Suppressor macrophage treated with lipopolysaccharide for 4 hours (primary cell): ENCODE results near the gene MAPKAPK2.
"Not testable (repeated sequence)": the region's sequence is repeated elsewhere in the genome, so short reads cannot be mapped to it uniquely, and the experiment has no call there.

Source experiments
- DNase-seq: peaks from one replicate; pipeline ENCODE4 v3.0.0-alpha.2; 2020

Gene MAPKAPK2

GRCh38 chr1:206751891-206752290, 67.2 kb downstream of the MAPKAPK2 start:
- DNase-seq = no peak

- DNase-seq = no peak
These were observed 67.8 kb downstream of the MAPKAPK2 start for GRCh38 chr1:206752481-206752880.

- DNase-seq = peak; percentile 90
These were observed 68.4 kb downstream of the MAPKAPK2 start for GRCh38 chr1:206753141-206753540.

DNA sequence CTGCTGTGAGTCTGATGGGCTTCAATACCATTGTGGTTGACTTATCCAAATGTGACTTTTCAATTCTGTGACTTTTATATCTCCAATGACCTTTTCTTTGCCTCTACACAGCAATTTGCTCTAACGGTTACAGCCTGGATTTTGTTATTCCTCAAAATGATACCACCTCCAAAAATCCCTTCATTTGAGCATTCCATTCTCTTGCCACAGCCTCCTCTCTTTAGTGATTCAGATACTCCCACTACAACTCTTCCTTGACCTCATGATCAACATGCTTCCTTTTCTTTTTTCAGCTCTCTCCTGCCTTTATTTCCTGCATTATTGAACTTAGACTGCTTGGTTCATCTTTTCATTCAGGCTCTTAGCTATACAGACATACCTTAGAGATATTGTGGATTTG, 69.3 kb downstream of the MAPKAPK2 start:
- peak; percentile 69 for DNase-seq

GRCh38 chr1:206757524-206758266, 73.0 kb downstream of the MAPKAPK2 start:
- no peak for DNase-seq

GRCh38 chr1:206760590-206760989, 75.9 kb downstream of the MAPKAPK2 start:
- no peak for DNase-seq

- DNase-seq = no peak
These were observed 76.6 kb downstream of the MAPKAPK2 start for GRCh38 chr1:206761159-206761768.

- not testable (repeated sequence) for DNase-seq
These were observed 78.1 kb downstream of the MAPKAPK2 start for GRCh38 chr1:206762741-206763364.

DNA sequence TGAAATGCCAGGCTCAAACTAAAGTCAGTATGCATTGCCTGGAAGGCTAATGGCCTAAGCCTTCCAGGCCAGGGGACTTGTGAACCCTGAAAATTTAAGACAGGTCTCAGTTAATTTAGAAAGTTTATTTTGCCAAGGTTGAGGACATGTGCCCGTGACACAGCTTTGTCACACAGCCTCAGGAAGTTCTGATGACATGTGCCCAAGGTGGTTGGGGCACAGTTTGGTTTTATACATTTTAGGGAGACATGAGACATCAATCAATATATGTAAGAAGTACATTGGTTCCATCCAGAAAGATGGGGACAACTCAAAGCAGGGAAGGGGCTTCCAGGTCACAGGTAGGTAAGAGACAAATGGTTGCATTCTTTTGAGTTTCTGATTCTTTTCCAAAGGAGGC, 81.1 kb downstream of the MAPKAPK2 start:
- not testable (repeated sequence) for DNase-seq

DNA sequence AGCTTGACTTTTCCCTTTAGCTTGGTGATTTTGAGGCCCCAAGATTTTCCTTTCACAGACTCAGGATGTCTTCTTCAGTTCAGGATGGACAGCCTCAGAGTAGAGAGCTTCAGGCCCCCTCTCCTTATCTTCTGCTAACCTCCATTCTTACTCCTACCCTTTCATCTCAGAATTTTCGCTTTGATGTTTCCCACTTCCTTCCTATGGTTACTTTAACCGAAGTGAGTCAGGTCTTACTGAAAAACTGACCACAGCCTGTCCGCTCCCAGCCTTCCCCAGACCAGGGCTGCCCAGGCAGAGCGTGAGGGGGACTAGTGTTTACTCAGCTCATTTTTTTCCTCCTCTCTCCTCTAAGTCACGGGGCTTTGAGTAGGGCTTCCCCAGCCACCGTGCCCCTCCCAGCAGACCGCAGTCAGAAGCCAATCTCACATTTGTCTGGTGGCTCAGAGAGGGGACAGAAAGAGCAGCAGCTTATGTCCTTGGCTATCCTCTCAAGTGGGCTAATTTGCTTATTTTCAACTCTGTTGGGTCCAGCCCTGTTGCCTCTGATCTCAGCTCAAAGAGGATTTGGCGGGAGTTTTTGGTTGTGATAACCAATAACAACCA, 81.6 kb downstream of the MAPKAPK2 start:
- DNase-seq = peak; percentile 96

DNA sequence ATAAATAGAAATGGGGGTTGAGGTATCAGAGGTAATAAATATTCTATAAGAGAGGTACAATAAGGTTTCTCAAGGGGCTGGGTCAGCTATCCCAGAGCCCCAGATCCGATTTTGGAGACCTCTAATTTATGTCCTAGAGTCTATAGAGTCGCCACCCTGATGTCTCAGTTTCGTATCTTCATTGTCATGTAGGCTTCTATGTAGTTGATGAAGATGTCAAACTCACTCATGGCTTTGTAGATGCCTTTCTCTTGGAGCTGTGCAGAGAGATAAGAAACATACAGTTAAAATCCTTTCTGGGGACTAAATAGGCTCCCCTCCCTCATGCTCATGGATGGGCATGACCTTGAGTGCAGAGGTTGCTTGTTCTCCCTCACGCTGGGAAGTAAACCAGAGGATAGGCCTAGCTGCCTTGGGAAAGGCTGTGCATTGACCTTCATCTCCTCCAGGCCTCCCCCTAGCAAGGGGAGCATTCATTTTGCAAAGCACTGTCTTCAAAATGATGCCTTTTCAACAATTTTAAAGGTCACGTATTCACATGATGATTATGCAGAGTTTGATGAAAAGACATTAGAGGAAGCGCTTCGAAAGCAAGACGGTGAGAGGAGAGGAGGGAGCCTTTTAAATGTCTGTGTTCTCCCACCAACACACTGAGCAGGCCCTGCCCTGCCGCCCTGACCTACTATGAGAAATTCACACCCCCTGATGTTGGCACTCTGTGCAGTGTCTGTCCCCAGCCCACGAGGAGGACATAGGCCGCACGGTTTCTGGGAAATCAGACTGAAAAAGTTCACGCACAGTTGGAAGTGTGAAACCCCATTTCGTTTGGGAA, 84.0 kb downstream of the MAPKAPK2 start:
- peak; percentile 71 for DNase-seq

- peak; percentile 61 for DNase-seq
These were observed 84.6 kb downstream of the MAPKAPK2 start for GRCh38 chr1:206769304-206769731.

DNA sequence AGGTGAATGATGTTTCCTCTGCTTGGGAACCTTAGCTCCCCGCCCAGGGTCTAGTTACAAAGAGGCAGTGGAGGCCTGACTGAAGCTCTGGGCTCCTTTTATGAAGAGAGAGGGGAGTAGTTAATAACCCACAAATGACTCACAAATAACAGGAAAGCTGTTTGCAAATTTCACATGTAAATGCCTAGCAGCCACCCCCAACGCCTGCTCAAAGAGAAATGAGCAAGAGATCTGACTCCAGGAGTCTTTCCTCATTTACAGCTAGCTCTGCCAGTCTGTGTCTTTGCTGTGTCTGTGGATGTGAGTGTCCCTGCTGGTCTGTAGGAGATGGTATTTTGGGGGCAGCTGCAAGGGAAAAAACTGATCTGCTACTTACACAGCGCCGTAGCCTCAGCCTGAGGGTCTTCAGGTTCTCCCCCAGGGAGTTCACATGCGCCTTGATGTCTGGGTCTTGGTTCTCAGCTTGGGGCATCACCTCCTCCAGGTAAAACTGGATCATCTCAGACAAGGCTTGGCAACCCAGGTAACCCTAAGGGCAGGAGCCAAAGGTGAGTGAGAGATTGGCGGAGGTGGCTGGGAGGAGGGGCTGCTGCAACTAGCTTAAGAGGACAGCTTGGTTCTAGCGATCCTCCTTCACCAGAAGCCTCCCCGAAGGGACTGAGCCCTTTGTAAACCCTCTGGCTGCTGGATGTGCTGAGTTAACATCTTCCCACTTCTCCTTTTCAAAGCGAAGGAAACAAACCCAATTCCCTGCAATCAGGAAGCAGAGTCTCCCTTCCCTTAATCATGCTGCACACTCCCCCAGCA, 86.0 kb downstream of the MAPKAPK2 start, which contains the start of gene IL19:
IL19 (plus strand) TSS at position 243 of the 807 bp plus-strand sequence. CDS start 65,890 bp downstream, outside the sequence.
- peak; percentile 91 for DNase-seq

DNA sequence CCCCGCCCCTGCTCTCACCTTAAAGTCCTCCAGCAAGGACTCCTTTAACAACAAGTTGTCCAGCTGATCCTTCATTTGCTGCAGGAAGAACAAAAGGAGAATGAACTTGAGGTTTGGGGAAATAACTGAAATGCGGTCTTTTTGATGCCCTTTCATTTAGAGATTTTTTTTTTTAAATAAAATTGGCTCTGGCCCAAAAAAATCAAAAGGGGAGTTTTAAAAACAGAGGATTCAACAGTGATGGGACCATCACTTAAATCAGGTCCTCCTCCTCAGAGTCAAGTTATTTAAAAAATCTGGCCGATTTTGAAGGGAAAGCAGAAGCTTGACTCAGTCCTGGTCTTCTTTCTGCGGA, 86.6 kb downstream of the MAPKAPK2 start:
- no peak for DNase-seq

- peak; percentile 69 for DNase-seq
These were observed 87.7 kb downstream of the MAPKAPK2 start, which contains the start of gene IL10 for GRCh38 chr1:206772243-206772937. Gene IL10, minus strand, starts transcription at chr1:206772494. Its CDS starts 59 bp downstream, at chr1:206772435.

DNA sequence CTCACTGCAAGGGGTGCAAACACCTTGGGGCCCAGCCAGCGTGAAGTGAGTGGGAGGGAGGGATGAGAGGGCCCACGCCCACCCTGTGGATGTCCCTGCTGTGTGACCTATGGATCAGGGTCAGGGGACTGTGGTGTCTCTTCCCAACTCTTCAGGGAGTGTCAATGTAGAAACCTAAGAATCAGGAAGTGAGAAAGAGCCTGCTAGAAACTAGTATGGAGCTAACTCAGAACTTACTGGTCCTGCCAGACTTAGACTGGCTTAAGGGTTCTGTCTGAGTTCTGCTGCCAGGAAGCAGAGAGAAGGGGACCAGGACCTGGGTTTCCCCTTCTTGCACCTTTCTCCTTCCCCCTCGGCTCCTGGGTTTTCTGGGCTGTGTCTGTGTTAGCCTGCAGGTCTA, 89.4 kb downstream of the MAPKAPK2 start:
- DNase-seq = peak; percentile 77

- DNase-seq = no peak
These were observed 91.5 kb downstream of the MAPKAPK2 start for GRCh38 chr1:206776229-206776628.

DNA sequence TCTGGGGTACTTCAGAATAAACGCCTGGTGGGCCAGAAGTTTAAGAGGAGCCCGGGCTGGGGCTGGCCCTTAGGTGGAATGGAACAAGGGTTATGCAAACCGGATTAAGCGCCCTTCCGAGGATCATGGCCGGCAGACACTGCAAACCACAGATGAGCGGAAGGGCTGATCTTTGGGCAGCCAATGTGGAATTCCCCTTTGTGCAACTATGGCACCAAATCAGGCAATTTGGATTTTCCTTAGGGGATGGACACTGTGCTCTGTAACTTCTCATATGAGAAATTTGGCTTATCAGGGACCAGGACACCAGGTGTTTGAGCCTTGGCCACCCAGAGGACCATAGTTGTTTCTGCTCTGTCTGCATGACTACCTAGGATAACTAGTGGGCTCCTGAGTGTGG, 93.3 kb downstream of the MAPKAPK2 start:
- DNase-seq = peak; percentile 52

DNA sequence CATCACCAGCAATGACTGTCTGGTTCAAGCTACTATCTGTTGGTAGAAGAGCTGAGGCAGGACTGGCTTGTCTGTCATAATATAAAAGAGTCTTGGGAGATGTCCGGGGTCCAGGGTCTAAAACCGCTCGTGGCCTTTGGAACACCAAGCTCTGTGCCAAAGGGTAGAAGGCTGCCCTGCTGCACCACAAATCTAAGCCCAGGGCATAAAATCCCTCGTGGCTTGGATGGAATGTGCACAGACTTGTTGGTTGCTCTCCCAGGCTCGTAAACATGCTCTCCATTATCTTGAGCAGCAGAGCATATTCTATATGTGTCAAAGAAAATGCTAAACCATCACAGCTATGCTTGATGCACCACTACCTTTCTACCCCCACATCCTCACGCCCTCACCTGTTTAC, 94.2 kb downstream of the MAPKAPK2 start:
- not testable (repeated sequence) for DNase-seq

- peak; percentile 59 for DNase-seq
These were observed 94.9 kb downstream of the MAPKAPK2 start for GRCh38 chr1:206779638-206780037.

DNA sequence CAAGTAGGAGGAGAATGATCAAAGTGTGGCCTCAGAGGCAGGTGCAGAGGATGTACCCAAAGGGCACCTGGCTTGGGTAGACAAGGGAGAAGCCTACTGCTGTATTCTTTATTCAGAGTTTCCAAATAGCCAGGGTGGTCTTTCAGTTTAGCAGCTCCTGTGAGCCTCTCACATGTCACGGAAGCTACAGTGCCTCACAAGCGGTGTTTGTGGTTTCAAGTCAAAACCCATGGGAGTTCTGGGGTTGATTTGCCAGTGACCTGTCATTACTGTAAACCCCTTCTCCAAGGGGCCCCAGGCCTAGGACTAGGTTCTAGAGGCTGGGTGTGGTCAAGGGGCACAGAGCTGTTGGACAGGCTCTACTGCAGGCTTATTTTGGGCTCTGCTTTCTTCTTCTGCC, 97.7 kb downstream of the MAPKAPK2 start:
- DNase-seq = no peak
